OCI-M2 (cell line): ENCODE results near the gene C2orf42.
"Not testable (repeated sequence)": the region's sequence is repeated elsewhere in the genome, so short reads cannot be mapped to it uniquely, and the experiment has no call there.

Source experiments
- DNase-seq: peaks from one replicate; lab custom pipeline; 2025; ENCODE audit not compliant: unreplicated experiment; lab: John Stamatoyannopoulos, UW

C2orf42 gene

GRCh38 chr2:70104231-70105111 is 86.3 kb downstream of the C2orf42 start:
- DNase-seq, result no peak

- no peak for DNase-seq
Observed at GRCh38 chr2:70103531-70104061, 87.2 kb downstream of the C2orf42 start.

DNA sequence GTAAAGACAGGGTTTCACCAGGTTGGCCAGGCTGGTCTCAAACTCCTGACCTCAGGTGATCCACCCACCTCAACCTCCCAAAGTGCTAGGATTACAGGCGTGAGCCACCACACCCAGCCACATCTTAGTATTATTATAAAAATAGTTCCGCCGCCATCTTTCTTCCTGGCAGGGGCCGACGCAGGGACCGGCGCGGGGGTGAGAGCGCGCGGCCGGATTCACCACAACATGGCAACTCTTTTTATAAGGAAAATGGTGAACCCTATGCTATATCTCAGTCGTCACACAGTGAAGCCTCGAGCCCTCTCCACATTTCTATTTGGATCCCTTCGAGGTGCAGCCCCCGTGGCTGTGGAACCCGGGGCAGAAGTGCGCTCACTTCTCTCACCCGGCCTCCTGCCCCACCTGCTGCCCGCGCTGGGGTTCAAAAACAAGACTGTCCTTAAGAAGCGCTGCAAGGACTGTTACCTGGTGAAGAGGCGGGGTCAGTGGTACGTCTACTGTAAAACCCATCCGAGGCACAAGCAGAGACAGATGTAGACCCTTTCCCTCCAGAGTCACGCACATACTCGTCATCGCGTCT is 88.4 kb downstream of the C2orf42 start:
- DNase-seq, result not testable (repeated sequence)

DNA sequence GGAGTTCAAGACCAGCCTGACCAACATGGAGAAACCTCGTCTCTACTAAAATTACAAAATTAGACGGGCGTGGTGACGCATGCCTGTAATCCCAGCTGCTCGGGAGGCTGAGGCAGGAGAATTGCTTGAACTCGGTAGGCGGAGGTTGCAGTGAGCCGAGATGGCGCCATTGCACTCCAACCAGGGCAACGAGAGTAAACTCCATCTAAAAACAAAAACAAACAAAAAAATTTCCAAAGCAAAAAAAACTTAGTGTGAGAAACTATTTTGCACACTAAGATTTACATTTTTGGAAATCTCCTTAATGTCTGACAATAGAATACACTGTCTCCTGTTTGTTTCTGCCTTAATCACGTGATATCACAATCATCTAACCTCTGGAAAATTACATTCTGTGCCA is 89.1 kb downstream of the C2orf42 start:
- DNase-seq, result not testable (repeated sequence)

DNA sequence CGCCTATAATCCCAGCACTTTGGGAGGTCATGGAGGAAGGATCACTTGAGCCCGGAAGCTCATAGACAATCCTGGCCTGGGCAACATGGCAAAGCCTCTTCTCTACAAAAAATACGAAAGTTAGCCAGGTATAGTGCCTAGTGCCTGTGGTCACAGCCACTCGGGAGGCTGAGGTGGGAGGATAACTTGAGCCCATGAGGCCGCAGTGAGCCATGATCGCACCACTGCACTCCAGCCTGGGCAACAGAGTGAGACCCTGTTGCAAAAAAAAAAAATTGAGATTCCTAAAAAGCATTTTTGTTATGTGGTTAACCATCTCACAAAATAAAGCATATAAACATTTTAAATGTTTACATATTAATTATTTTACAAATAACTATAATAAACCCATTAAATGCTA is 89.6 kb downstream of the C2orf42 start:
- no peak for DNase-seq
